HK-2 (cell line): ENCODE measurements around the gene KBTBD8.

Source experiments
- DNase-seq: peaks from one replicate; pipeline ENCODE4 v3.0.0-alpha.2; 2018; ENCODE audit not compliant: unreplicated experiment

Gene KBTBD8

GRCh38 chr3:66998113-66998903, at the start of gene KBTBD8:
Gene KBTBD8 (plus strand): TSS chr3:66998307. CDS start chr3:66998356, 49 bp downstream.
- peak; percentile 97 for DNase-seq

- DNase-seq, result no peak
These were observed 49.3 kb upstream of the KBTBD8 start for GRCh38 chr3:66948838-66949237.

GRCh38 chr3:66949898-66950297, 48.2 kb upstream of the KBTBD8 start:
- no peak for DNase-seq

- no peak for DNase-seq
These were observed 45.8 kb upstream of the KBTBD8 start for GRCh38 chr3:66952357-66952756.

- no peak for DNase-seq
These were observed 44.1 kb upstream of the KBTBD8 start for GRCh38 chr3:66953934-66954445.

GRCh38 chr3:66956742-66957141, 41.4 kb upstream of the KBTBD8 start:
- DNase-seq, result no peak

- no peak for DNase-seq
These were observed 40.7 kb upstream of the KBTBD8 start for GRCh38 chr3:66957367-66957766.

- no peak for DNase-seq
These were observed 40.0 kb upstream of the KBTBD8 start for GRCh38 chr3:66958067-66958466.

GRCh38 chr3:66962664-66963063, 35.4 kb upstream of the KBTBD8 start:
- DNase-seq, result no peak

GRCh38 chr3:66971245-66971644, 26.9 kb upstream of the KBTBD8 start:
- DNase-seq, result no peak

- peak; percentile 44 for DNase-seq
These were observed 26.1 kb upstream of the KBTBD8 start for GRCh38 chr3:66971891-66972551.

GRCh38 chr3:66980791-66981190, 17.3 kb upstream of the KBTBD8 start:
- DNase-seq, result no peak

GRCh38 chr3:66983101-66983500, 15.0 kb upstream of the KBTBD8 start:
- no peak for DNase-seq

GRCh38 chr3:66985336-66985920, 12.7 kb upstream of the KBTBD8 start:
- no peak for DNase-seq

GRCh38 chr3:66986406-66986805, 11.7 kb upstream of the KBTBD8 start:
- no peak for DNase-seq

- DNase-seq, result no peak
These were observed 8.9 kb upstream of the KBTBD8 start for GRCh38 chr3:66989241-66989640.

- DNase-seq, result no peak
These were observed 8.0 kb upstream of the KBTBD8 start for GRCh38 chr3:66989860-66990696.

GRCh38 chr3:66991459-66991858, 6.6 kb upstream of the KBTBD8 start:
- DNase-seq, result no peak

GRCh38 chr3:66993082-66993481, 5.0 kb upstream of the KBTBD8 start:
- no peak for DNase-seq

GRCh38 chr3:66994588-66994987, 3.5 kb upstream of the KBTBD8 start:
- DNase-seq, result no peak

- DNase-seq, result no peak
These were observed 1.4 kb upstream of the KBTBD8 start for GRCh38 chr3:66996696-66997095.

GRCh38 chr3:66997560-66998112, 471 bp upstream of the KBTBD8 start:
- DNase-seq, result no peak
